H9 (cell line): ENCODE data around the gene EPHA8. TPM values are rescaled to one million over a fixed set of nuclear protein-coding genes. Genes with fewer than 3 reads are reported as not detected.

ENCODE experiments used
- DNase-seq: peaks from one replicate; pipeline ENCODE4 v3.0.0-alpha.2; 2017
- H2AFZ ChIP-seq: one replicate; pipeline ENCODE4 v1.6.1; 2013; ENCODE audit warnings: mild to moderate bottlenecking, low read length, control low read depth, moderate library complexity
- H2AK5ac ChIP-seq: 2 replicates; pipeline ENCODE4 v1.6.1; 2013; ENCODE audit warnings: low read length, control low read depth, mixed read lengths; ENCODE audit not compliant: insufficient read length
- H2BK120ac ChIP-seq: one replicate; pipeline ENCODE4 v1.6.1; 2013; ENCODE audit warnings: low read depth, mild to moderate bottlenecking, low read length, control low read depth, inconsistent platforms; ENCODE audit not compliant: poor library complexity, severe bottlenecking
- H2BK12ac ChIP-seq: 2 replicates; pipeline ENCODE4 v1.6.1; 2013; ENCODE audit warnings: low read length, control low read depth, mixed read lengths, low read depth; ENCODE audit not compliant: insufficient read length
- H2BK15ac ChIP-seq: 2 replicates; pipeline ENCODE4 v1.6.1; 2013; ENCODE audit warnings: low read depth, low read length, control low read depth
- H2BK20ac ChIP-seq: one replicate; pipeline ENCODE4 v1.6.1; 2013; ENCODE audit warnings: low read depth, mild to moderate bottlenecking, low read length, control low read depth, inconsistent platforms; ENCODE audit not compliant: poor library complexity, severe bottlenecking
- H2BK5ac ChIP-seq: 2 replicates; pipeline ENCODE4 v1.6.1; 2013; ENCODE audit warnings: low read length, control low read depth, mixed read lengths; ENCODE audit not compliant: insufficient read length
- H3K14ac ChIP-seq: 2 replicates; pipeline ENCODE4 v1.6.1; 2013; ENCODE audit warnings: low read length, control low read depth; ENCODE audit not compliant: insufficient read depth
- H3K18ac ChIP-seq: 2 replicates; pipeline ENCODE4 v1.6.1; 2013; ENCODE audit warnings: low read depth, mild to moderate bottlenecking, mixed read lengths, low read length, control low read depth; ENCODE audit not compliant: insufficient read length
- H3K23ac ChIP-seq: 2 replicates; pipeline ENCODE4 v1.6.1; 2013; ENCODE audit warnings: low read length, control low read depth, mixed read lengths, low read depth; ENCODE audit not compliant: insufficient read length
- H3K23me2 ChIP-seq: 2 replicates; pipeline ENCODE4 v1.6.1; 2013; ENCODE audit warnings: low read depth, mild to moderate bottlenecking, mixed read lengths, low read length, control low read depth; ENCODE audit not compliant: insufficient read length, poor library complexity, severe bottlenecking
- H3K27ac ChIP-seq: 2 replicates; pipeline ENCODE4 v1.5.1; 2013; ENCODE audit warnings: low read length, control low read depth, mixed read lengths, low read depth; ENCODE audit not compliant: insufficient read length
- H3K27me3 ChIP-seq: 2 replicates; pipeline ENCODE4 v1.6.1; 2013; ENCODE audit warnings: low read length, control low read depth, inconsistent platforms; ENCODE audit not compliant: insufficient read depth
- H3K4ac ChIP-seq: 2 replicates; pipeline ENCODE4 v1.6.1; 2013; ENCODE audit warnings: low read depth, mild to moderate bottlenecking, control low read depth, inconsistent platforms, low read length, moderate library complexity
- H3K4me1 ChIP-seq: 2 replicates; pipeline ENCODE4 v1.6.1; 2013; ENCODE audit warnings: low read length, control low read depth, inconsistent platforms; ENCODE audit not compliant: insufficient read depth
- H3K4me2 ChIP-seq: 2 replicates; pipeline ENCODE4 v1.6.1; 2013; ENCODE audit warnings: low read length, control low read depth, mixed read lengths; ENCODE audit not compliant: insufficient read length, insufficient read depth
- H3K56ac ChIP-seq: 2 replicates; pipeline ENCODE4 v1.6.1; 2013; ENCODE audit warnings: low read depth, mild to moderate bottlenecking, mixed read lengths, low read length, control low read depth; ENCODE audit not compliant: insufficient read length
- H3K79me1 ChIP-seq: 2 replicates; pipeline ENCODE4 v1.6.1; 2013; ENCODE audit warnings: low read depth, mild to moderate bottlenecking, moderate library complexity, low read length, control low read depth, inconsistent platforms; ENCODE audit not compliant: insufficient read depth, poor library complexity, severe bottlenecking
- H3K79me2 ChIP-seq: 2 replicates; pipeline ENCODE4 v1.6.1; 2013; ENCODE audit warnings: low read length, control low read depth, inconsistent platforms; ENCODE audit not compliant: insufficient read depth
- H3K9ac ChIP-seq: 2 replicates; pipeline ENCODE4 v1.6.1; 2013; ENCODE audit warnings: low read length, control low read depth, mixed read lengths; ENCODE audit not compliant: insufficient read length; ENCODE audit errors: extremely low read depth
- H3K9me3 ChIP-seq: one replicate; pipeline ENCODE4 v1.6.1; 2013; ENCODE audit warnings: low read depth, low read length, inconsistent platforms; ENCODE audit not compliant: control insufficient read depth
- H3T11ph ChIP-seq: one replicate; pipeline ENCODE4 v1.6.1; 2013; ENCODE audit warnings: mild to moderate bottlenecking, low read length, control low read depth, inconsistent platforms
- H4K20me1 ChIP-seq: one replicate; pipeline ENCODE4 v1.6.1; 2013; ENCODE audit not compliant: control insufficient read depth, insufficient read length, insufficient read depth
- H4K5ac ChIP-seq: 2 replicates; pipeline ENCODE4 v1.6.1; 2013; ENCODE audit warnings: low read depth, mild to moderate bottlenecking, mixed read lengths, low read length, control low read depth; ENCODE audit not compliant: insufficient read length
- H4K8ac ChIP-seq: replicated peaks from 2 replicates; pipeline ENCODE4 v1.6.1; 2013; ENCODE audit warnings: low read length, control low read depth, mixed read lengths, low read depth; ENCODE audit not compliant: insufficient read length
- H4K91ac ChIP-seq: 2 replicates; pipeline ENCODE4 v1.6.1; 2013; ENCODE audit warnings: low read depth, mild to moderate bottlenecking, moderate library complexity, mixed read lengths, low read length, control low read depth; ENCODE audit not compliant: insufficient read length
- H3K27ac Mint-ChIP-seq, 3 experiments: 2 replicates in 2 of 3; 3 replicates in 1 of 3; pipeline ENCODE4 v1.8.0; 2020 to 2021; ENCODE audit warnings: mixed read lengths in 3 of 3, mild to moderate bottlenecking in 1 of 3, moderate library complexity in 1 of 3
- H3K27me3 Mint-ChIP-seq: 2 replicates; pipeline ENCODE4 v1.8.0; 2021; ENCODE audit warnings: low read depth, mild to moderate bottlenecking, moderate library complexity, mixed read lengths
- H3K36me3 Mint-ChIP-seq, 3 experiments: 2 replicates in 2 of 3; 3 replicates in 1 of 3; pipeline ENCODE4 v1.8.0; 2020 to 2021; ENCODE audit warnings: low read depth in 3 of 3, mixed read lengths in 3 of 3; ENCODE audit not compliant: insufficient read depth in 1 of 3
- H3K4me1 Mint-ChIP-seq, 2 experiments: 2 replicates each; pipeline ENCODE4 v1.8.0; 2020; ENCODE audit warnings: mixed read lengths in 2 of 2
- H3K4me3 Mint-ChIP-seq, 2 experiments: 2 replicates in 1 of 2; 3 replicates in 1 of 2; pipeline ENCODE4 v1.8.0; 2020 to 2021; ENCODE audit warnings: mild to moderate bottlenecking in 2 of 2, mixed read lengths in 2 of 2, moderate library complexity in 1 of 2
- H3K9me3 Mint-ChIP-seq, 2 experiments: 2 replicates in 1 of 2; 3 replicates in 1 of 2; pipeline ENCODE4 v1.8.0; 2020; ENCODE audit warnings: mild to moderate bottlenecking in 2 of 2, mixed read lengths in 2 of 2, moderate library complexity in 1 of 2
- WGBS: extraction: QIAGEN DNeasy Blood & Tissue Kit; methylation state at CpG from one replicate; pipeline ENCODE4 v1.1.7; 2013; ENCODE audit warnings: missing lambda C conversion rate, low lambda C conversion rate, mixed read lengths; ENCODE audit not compliant: insufficient read length; ENCODE audit errors: extremely low coverage; 5-methylcytosine and 5-hydroxymethylcytosine counted together
- total RNA-seq: library from RNA; stranded (reverse); gene quantifications from 2 replicates; pipeline ENCODE4 v1.2.1, GENCODE V29; 2021
- TF ChIP-seq, protein P1 (sequence below): fragments of 200-600 bp; sonication (generic); conservative IDR thresholded peaks from 3 replicates; pipeline ENCODE4 v1.8.0; 2021; ENCODE audit warnings: antibody characterized with exemption, mild to moderate bottlenecking

EPHA8 gene
- total RNA-seq, 1 experiment from 2014 or later = 3.4 TPM

DNA sequence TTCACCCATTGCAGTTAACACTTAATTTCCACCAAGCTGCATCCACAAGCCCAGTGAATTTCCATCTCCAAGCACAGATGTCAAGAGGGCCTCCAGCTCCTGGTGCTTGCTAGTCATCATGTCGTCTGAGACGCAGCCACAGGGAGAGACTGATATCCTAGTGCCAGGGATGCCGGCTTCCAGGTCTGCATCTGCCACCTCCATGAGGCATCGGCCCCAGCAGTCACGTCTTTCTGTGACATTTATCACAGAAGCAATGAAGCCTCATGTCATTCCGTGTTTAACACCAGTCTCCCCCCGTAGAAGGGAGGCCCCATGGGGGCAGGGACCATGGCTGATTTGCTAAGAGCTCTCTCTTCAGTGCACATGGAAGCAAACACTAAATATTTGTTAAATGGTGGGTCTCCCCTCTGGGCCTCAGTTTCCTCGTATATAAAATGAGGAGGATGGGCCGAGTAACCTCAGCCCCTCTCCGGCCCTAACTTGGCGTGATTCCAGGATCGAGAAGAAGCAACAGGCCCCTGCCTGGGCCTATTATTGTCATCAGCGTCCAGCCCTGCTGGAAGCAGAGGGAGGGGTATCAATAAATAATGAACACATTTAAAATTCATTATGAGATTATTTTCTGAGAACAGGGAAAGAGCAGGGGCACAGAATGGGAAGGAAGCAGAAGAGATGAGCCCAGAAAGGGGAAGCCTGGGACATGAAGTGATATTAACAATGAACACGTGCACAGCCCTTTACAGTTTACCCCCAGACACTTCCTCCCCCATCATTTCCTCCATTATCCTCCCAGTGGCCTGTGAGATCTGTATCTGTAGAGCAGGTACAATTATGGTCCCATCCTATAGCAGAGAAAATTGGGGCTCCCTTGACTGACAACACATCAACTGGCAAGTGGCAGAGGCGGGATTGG, 88.9 kb downstream of the EPHA8 start:
- Histone ChIP-seq H3K18ac (no peak overlapping the region), H4K8ac (no peak overlapping the region), H3K79me1 (no peaks in the 10 kb centered on the region), H3K9ac (no peak overlapping the region), H4K20me1 (no peaks in the 10 kb centered on the region), H2BK15ac (no peak overlapping the region), H2BK12ac (no peak overlapping the region), H3K4ac (no peak overlapping the region), H3K9me3 (no peaks in the 10 kb centered on the region), H3T11ph (no peak overlapping the region), H2BK20ac (no peak overlapping the region), H2BK5ac (no peak overlapping the region), H2AFZ (no peak overlapping the region), H3K27me3 (no peaks in the 10 kb centered on the region), H4K91ac (no peak overlapping the region), H3K79me2 (no peaks in the 10 kb centered on the region), H3K4me1 (no peaks in the 10 kb centered on the region), H3K56ac (no peak overlapping the region), H4K5ac (no peak overlapping the region), H3K14ac (no peak overlapping the region), H2BK120ac (no peak overlapping the region), H3K23ac (no peak overlapping the region), H3K4me2 (no peak overlapping the region), H3K23me2 (no peaks in the 10 kb centered on the region), H3K27ac (no peak overlapping the region), H2AK5ac (no peak overlapping the region)
- Mint-ChIP-seq H3K4me3 (no peak overlapping the region), H3K27me3 (peaks cover 20% of the 10 kb centered on the region), H3K4me1 (peaks cover 0 to 7% of the 10 kb centered on the region in 2 experiments; a peak in 2 of 4 replicates), H3K27ac (no peak overlapping the region), H3K36me3 (no peaks in the 10 kb centered on the region), H3K9me3 (no peaks in the 10 kb centered on the region)
- DNase-seq = no peak
- no CpG with 5 or more reads among the region's 15 CpGs for WGBS
- TF ChIP-seq, protein P1, sequence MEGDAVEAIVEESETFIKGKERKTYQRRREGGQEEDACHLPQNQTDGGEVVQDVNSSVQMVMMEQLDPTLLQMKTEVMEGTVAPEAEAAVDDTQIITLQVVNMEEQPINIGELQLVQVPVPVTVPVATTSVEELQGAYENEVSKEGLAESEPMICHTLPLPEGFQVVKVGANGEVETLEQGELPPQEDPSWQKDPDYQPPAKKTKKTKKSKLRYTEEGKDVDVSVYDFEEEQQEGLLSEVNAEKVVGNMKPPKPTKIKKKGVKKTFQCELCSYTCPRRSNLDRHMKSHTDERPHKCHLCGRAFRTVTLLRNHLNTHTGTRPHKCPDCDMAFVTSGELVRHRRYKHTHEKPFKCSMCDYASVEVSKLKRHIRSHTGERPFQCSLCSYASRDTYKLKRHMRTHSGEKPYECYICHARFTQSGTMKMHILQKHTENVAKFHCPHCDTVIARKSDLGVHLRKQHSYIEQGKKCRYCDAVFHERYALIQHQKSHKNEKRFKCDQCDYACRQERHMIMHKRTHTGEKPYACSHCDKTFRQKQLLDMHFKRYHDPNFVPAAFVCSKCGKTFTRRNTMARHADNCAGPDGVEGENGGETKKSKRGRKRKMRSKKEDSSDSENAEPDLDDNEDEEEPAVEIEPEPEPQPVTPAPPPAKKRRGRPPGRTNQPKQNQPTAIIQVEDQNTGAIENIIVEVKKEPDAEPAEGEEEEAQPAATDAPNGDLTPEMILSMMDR = no peak
